Femur (tissue), 1 donor: Measurements from ENCODE around the gene KRIT1.

Experiments
- DNase-seq: peaks from one replicate; pipeline ENCODE4 v3.0.0-alpha.2; 2017

The KRIT1 gene

DNA sequence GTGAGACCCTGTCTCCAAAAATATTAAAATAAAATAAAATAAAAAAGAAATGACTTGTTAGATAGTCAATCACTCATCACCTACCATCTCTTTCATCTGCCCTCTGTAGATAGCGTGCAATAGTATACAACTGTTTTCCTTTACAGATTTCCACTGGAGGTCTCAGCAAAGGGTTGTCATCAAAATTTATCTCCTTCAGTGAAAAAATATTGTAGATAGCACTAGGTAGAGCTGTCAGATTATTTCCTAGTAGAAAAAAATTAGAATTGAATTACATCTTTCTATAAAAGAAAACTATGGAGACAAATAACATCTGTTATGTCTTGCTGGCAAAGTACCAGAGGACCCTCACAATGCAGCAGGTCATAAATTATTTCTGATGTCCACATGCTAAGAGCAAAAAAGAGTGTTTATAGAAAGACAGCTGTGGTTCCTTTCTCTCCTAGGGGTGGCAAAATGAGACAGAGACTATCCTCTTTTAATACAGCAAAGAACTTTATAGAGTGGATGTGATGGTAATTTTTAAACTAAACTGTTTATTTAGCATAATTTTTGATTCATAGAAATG lies 95.2 kb downstream of the KRIT1 start:
- no peak for DNase-seq

DNA sequence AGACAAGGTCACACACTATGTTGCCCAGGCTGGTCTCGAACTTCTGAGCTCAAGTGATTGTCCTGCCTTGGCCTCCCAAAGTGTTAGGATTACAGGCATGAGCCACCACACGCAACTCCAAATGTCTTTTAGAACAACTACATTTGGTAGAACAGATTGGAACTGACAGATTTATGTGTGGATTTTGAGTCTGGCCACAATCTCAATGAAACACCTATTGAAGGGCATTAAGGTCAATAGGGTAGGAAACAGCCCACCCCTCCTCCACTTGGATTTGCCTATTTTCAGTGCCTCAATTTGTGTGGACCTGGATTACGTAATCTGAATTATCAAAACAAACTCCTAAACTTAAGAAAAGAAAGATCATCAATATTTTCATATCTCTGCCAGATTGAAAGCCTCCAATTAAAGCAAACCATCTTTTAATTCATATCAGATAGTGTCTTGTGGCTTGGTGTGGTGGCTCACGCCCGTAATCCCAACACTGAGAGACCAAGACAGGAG lies 95.9 kb downstream of the KRIT1 start:
- DNase-seq = no peak
